ENCODE results near the gene TM2D3. TPM values are rescaled to one million over a fixed set of nuclear protein-coding genes. Genes with fewer than 3 reads are reported as not detected.
A peak's percentile ranks its signal among the peaks of the same experiment; 100 is the strongest.

The TM2D3 gene
- total and polyA plus RNA-seq, 2 donors from 2014 or later = 47.9 to 48.7 TPM

GRCh38 chr15:101614761-101615160 is 37.4 kb downstream of the TM2D3 start:
- TF ChIP-seq CTCF (IDR thresholded peaks at IDR 0.05; ENCODE audit: borderline replicate concordance, extremely low read depth, insufficient read depth) = no peak
- Histone ChIP-seq H3K9me3 (ENCODE audit: control insufficient read depth in 2 of 3, insufficient read depth in 1 of 3, low read length in 3 of 3) (no peaks in the 10 kb centered on the region), H3K27ac (ENCODE audit: low read depth in 2 of 2, low read length in 2 of 2) (no peak overlapping the region), H3K27me3 (ENCODE audit: control insufficient read depth, insufficient read depth, low read length) (no peaks in the 10 kb centered on the region), H3K36me3 (ENCODE audit: control insufficient read depth in 2 of 3, insufficient read depth in 3 of 3, low read length in 3 of 3) (no peaks in the 10 kb centered on the region), H3K4me1 (ENCODE audit: control insufficient read depth in 2 of 3, insufficient read depth in 2 of 3, low read depth in 1 of 3, low read length in 3 of 3) (peaks cover 0 to 20% (median 8%) of the 10 kb centered on the region in 3 donors), H3K4me3 (ENCODE audit: low read length in 3 of 3) (no peak overlapping the region), H3K9ac (ENCODE audit: low read length in 3 of 3) (no peak overlapping the region)
- FAIRE-seq (no peak), DNase-seq (peak in 1 of 5 donors; percentile 19)
- intact Hi-C loops (cut with DNase I) = no loop called here

- Histone ChIP-seq H3K4me3 (ENCODE audit: low read length in 3 of 3) (no peak overlapping the region), H3K9me3 (ENCODE audit: control insufficient read depth in 2 of 3, insufficient read depth in 1 of 3, low read length in 3 of 3) (no peaks in the 10 kb centered on the region), H3K27ac (ENCODE audit: low read depth in 2 of 2, low read length in 2 of 2) (no peak overlapping the region), H3K4me1 (ENCODE audit: control insufficient read depth in 2 of 3, insufficient read depth in 2 of 3, low read depth in 1 of 3, low read length in 3 of 3) (peaks cover 0 to 20% (median 8%) of the 10 kb centered on the region in 3 donors), H3K9ac (ENCODE audit: low read length in 3 of 3) (no peak overlapping the region), H3K36me3 (ENCODE audit: control insufficient read depth in 2 of 3, insufficient read depth in 3 of 3, low read length in 3 of 3) (no peaks in the 10 kb centered on the region), H3K27me3 (ENCODE audit: control insufficient read depth, insufficient read depth, low read length) (no peaks in the 10 kb centered on the region)
- intact Hi-C loops (cut with DNase I) = no loop called here
- no peak for FAIRE-seq
- DNase-seq = peak in 3 of 5 donors; percentile 18 to 74 (median 62)
- TF ChIP-seq CTCF (IDR thresholded peaks at IDR 0.05; ENCODE audit: borderline replicate concordance, extremely low read depth, insufficient read depth) = no peak
Measured at GRCh38 chr15:101614001-101614585, 38.1 kb downstream of the TM2D3 start.

- no peak for FAIRE-seq
Measured at GRCh38 chr15:101613130-101614000, 38.8 kb downstream of the TM2D3 start.

More at GRCh38 chr15:101613130-101614000, 38.8 kb downstream of the TM2D3 start:
- Histone ChIP-seq H3K36me3 (ENCODE audit: control insufficient read depth in 2 of 3, insufficient read depth in 3 of 3, low read length in 3 of 3) (no peaks in the 10 kb centered on the region), H3K4me3 (ENCODE audit: low read length in 3 of 3) (no peak overlapping the region), H3K9ac (ENCODE audit: low read length in 3 of 3) (no peak overlapping the region), H3K27ac (ENCODE audit: low read depth in 2 of 2, low read length in 2 of 2) (no peak overlapping the region), H3K27me3 (ENCODE audit: control insufficient read depth, insufficient read depth, low read length) (no peaks in the 10 kb centered on the region), H3K4me1 (ENCODE audit: control insufficient read depth in 2 of 3, insufficient read depth in 2 of 3, low read depth in 1 of 3, low read length in 3 of 3) (peaks cover 0 to 20% (median 8%) of the 10 kb centered on the region in 3 donors), H3K9me3 (ENCODE audit: control insufficient read depth in 2 of 3, insufficient read depth in 1 of 3, low read length in 3 of 3) (no peaks in the 10 kb centered on the region)
- TF ChIP-seq CTCF (IDR thresholded peaks at IDR 0.05; ENCODE audit: borderline replicate concordance, extremely low read depth, insufficient read depth) = no peak
- peak; percentile 87 to 97 (median 91) for DNase-seq
- intact Hi-C loops (cut with DNase I) = no loop called here
